ENCODE data around the gene SREBF1.
A peak's percentile ranks its signal among the peaks of the same experiment; 100 is the strongest.

Gene SREBF1

DNA sequence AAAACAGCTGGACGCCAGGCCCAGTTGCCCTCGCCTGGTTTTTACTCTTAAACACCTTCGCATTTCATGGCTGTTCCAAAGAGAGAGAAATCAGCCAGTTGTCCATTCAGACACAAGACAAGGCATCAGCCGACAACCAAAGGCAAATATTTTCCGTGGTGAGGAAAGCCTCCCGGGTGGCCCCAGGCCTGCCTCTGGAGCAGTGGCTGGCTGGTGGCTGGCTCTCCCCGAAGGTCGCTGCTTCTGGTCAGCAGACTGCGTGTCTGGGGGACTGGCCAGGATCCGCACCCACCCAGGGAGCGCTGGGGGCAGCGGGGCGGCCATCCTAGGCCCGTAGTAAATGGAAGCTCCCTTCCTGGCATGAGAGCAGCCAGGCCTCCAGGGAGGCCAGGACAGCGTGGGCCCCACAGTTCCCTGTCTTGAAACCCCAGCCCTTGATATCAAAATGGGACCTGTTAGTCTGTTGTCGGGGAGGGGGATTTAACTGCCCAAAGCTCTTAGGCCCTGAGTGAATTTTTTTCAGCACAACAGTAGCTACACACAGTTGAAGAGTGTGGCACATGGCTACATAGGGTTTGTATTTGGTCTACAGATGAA lies 57.7 kb downstream of the SREBF1 start:
- Histone ChIP-seq H3K27me3 (ENCODE audit: low read depth, low read length) (no peaks in the 10 kb centered on the region), H3K4me3 (ENCODE audit: low read depth in 1 of 2, low read length in 2 of 2) (peak overlapping the region in 1 of 2 donors; percentile 24), H3K36me3 (ENCODE audit: control insufficient read depth in 1 of 2, insufficient read depth in 2 of 2, low read length in 2 of 2) (no peaks in the 10 kb centered on the region), H3K9me3 (ENCODE audit: control insufficient read depth in 1 of 2, low read length in 2 of 2) (no peaks in the 10 kb centered on the region), H3K4me1 (ENCODE audit: control insufficient read depth in 1 of 2, insufficient read depth in 2 of 2, low read length in 2 of 2) (peaks cover 18 to 73% of the 10 kb centered on the region in 2 donors), H3K27ac (ENCODE audit: low read length) (peak overlapping the region; percentile 10)

DNA sequence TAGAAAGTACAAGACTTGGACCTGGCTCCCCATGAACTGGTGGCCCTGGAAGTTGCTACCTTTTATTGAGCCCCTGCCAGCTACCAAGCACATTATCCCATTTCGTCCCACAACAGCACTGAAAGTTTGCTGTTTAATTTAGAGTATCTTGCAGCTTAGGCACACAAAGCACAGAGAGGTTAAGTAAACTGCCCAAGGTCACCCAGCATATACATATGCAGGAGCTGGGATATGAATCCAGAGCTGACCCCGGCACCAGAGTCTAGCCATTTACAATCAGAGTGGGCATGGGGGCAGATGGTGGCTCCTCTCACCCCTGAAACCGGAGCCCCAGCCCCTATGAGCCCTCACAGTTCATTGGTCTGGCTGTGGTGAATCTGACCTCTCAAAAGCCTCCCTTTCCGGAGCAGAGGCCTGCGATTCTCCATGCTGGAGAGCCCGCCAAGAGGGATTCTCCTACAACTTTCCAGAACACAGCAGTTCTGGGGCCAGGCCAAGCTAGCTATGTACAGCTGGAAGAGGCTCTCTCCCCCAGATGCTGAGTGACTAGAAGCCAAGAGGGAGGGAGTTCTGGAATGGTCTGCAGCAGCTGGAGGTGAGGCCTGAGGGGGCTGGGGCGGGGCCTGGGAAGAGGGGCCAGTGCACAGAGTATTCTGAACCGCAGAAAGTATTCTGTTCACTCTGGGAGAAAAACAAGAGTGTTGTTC lies 58.3 kb downstream of the SREBF1 start:
- H3K36me3 ChIP-seq (ENCODE audit: control insufficient read depth in 1 of 2, insufficient read depth in 2 of 2, low read length in 2 of 2) = no peaks in the 10 kb centered on the region
- no peaks in the 10 kb centered on the region for H3K27me3 ChIP-seq (ENCODE audit: low read depth, low read length)
- H3K9me3 ChIP-seq (ENCODE audit: control insufficient read depth in 1 of 2, low read length in 2 of 2) = no peaks in the 10 kb centered on the region
- no peak overlapping the region for H3K27ac ChIP-seq (ENCODE audit: low read length)
- H3K4me3 ChIP-seq (ENCODE audit: low read depth in 1 of 2, low read length in 2 of 2) = no peak overlapping the region
- peaks cover 18 to 66% of the 10 kb centered on the region in 2 donors for H3K4me1 ChIP-seq (ENCODE audit: control insufficient read depth in 1 of 2, insufficient read depth in 2 of 2, low read length in 2 of 2)

DNA sequence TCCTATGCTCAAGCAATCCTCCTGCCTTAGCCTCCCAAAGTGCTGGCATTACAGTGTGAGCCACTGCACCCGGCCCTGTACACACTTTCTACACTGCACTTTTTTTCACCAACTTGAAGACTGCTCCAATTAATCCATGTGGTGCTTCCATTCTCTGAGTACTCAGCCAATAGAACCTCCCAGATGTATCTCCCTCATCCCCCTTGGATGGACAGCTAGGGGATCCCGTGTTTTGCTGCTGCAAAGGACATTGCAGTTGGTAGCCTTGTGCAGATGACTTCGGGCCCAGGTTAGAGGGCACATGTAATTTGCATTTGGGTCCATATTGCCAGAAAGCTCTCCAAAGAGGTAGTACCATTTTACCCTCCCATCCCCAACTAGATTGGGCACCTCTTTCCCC lies 59.9 kb downstream of the SREBF1 start:
- H3K4me3 ChIP-seq (ENCODE audit: low read depth in 1 of 2, low read length in 2 of 2) = no peak overlapping the region
- no peaks in the 10 kb centered on the region for H3K27me3 ChIP-seq (ENCODE audit: low read depth, low read length)
- H3K9me3 ChIP-seq (ENCODE audit: control insufficient read depth in 1 of 2, low read length in 2 of 2) = no peaks in the 10 kb centered on the region
- H3K4me1 ChIP-seq (ENCODE audit: control insufficient read depth in 1 of 2, insufficient read depth in 2 of 2, low read length in 2 of 2) = peaks cover 18 to 60% of the 10 kb centered on the region in 2 donors
- no peaks in the 10 kb centered on the region for H3K36me3 ChIP-seq (ENCODE audit: control insufficient read depth in 1 of 2, insufficient read depth in 2 of 2, low read length in 2 of 2)
- no peak overlapping the region for H3K27ac ChIP-seq (ENCODE audit: low read length)

DNA sequence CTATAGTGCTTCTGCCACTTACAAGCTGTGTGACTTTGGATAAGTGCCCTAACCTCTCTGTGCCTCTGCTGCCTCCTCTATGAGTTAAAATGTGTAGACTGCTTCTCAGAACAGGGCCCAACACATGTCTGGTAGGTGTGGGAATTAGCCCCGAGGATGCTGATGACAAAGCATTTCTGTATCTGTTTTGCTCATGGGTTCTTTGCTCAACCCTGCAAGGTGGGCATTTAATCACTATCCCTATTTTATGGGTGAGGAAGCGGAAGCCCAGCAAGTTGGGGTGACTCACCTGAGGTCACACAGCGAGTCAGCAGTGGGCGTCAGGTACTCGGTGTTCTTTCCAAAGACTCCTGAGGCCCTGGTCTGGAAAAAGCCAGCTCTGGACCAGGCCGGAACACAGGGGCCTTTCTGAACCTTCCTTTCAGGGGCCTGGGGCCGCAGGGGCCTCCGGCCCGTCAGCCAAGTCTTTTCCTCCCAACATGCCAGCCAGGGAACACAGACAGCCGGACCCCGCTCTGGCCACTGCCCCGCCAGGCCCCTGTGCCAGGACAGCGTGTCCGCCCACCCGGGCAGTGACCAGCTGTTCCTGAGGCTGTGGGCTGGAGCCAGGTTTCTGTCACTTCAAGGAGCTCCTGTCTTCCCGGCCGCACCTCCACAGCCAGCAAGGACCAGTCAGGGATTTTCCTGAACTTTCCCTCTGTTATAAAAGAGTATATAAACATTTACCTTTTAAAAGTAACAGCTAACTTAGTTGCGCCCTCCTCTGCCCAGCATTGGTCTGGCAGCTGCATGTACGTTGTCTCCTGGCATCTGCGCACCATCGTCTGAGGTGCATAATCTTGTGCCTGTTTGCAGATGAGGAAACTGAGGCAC lies 62.5 kb downstream of the SREBF1 start:
- H3K27ac ChIP-seq (ENCODE audit: low read length) = peak overlapping the region; percentile 67
- no peaks in the 10 kb centered on the region for H3K9me3 ChIP-seq (ENCODE audit: control insufficient read depth in 1 of 2, low read length in 2 of 2)
- no peak overlapping the region for H3K4me3 ChIP-seq (ENCODE audit: low read depth in 1 of 2, low read length in 2 of 2)
- H3K27me3 ChIP-seq (ENCODE audit: low read depth, low read length) = no peaks in the 10 kb centered on the region
- no peaks in the 10 kb centered on the region for H3K36me3 ChIP-seq (ENCODE audit: control insufficient read depth in 1 of 2, insufficient read depth in 2 of 2, low read length in 2 of 2)
- H3K4me1 ChIP-seq (ENCODE audit: control insufficient read depth in 1 of 2, insufficient read depth in 2 of 2, low read length in 2 of 2) = peaks cover 8 to 52% of the 10 kb centered on the region in 2 donors

DNA sequence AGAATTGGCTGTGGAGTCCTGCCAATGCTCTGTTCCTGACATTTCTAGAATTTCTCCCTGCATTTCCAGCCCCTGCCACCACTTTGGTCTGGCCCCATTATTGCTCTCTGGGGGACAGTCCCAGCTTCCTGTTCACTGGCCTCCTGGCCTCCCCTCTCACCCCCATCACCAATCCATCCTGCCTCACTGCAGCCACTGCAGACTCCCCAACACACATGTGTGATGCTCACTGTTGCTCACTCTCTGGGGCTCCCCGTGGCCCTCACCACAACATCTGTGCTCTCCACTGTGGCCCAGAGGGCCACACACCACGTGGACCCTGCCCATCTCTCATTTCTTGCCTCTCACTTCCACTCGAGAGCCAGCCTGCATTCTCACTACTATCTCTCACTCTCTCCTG lies 64.6 kb downstream of the SREBF1 start:
- H3K4me1 ChIP-seq (ENCODE audit: control insufficient read depth in 1 of 2, insufficient read depth in 2 of 2, low read length in 2 of 2) = peaks cover 3 to 52% of the 10 kb centered on the region in 2 donors
- no peaks in the 10 kb centered on the region for H3K27me3 ChIP-seq (ENCODE audit: low read depth, low read length)
- H3K4me3 ChIP-seq (ENCODE audit: low read depth in 1 of 2, low read length in 2 of 2) = no peak overlapping the region
- no peaks in the 10 kb centered on the region for H3K9me3 ChIP-seq (ENCODE audit: control insufficient read depth in 1 of 2, low read length in 2 of 2)
- no peaks in the 10 kb centered on the region for H3K36me3 ChIP-seq (ENCODE audit: control insufficient read depth in 1 of 2, insufficient read depth in 2 of 2, low read length in 2 of 2)
- no peak overlapping the region for H3K27ac ChIP-seq (ENCODE audit: low read length)

DNA sequence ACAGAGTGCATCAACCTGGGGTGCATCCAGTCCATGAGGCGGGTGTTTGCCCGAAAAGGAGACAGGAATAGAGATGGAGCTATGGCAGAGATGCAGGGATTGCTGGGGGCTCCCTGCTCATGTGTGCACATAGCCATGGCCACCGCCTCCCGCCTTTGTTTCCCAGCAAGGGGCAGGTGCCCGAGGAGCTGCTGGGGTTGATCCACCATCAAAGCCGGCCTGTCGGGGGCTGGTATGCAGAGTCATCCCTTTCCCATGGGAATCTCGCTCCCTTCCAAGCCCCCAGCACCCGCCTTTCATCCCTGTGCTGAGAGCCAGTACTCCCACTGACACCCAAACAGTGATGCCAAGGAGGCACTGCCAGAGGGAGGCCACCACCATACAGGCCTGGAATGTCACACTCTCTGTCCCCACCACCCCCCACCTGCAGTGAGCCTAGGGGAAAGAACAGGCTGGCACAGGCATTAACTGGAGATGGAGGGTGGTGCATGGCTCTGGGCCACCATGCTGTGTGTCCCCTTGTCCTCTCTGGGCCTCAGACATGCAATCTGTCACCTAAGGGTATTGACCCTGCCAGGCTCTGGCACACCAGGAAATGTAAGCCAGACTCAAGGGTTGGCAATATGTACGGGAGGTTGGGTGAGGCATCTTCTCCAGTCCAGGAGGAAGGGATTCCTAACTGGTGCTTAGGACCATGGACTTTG lies 65.1 kb downstream of the SREBF1 start:
- Histone ChIP-seq H3K4me3 (ENCODE audit: low read depth in 1 of 2, low read length in 2 of 2) (no peak overlapping the region), H3K27ac (ENCODE audit: low read length) (no peak overlapping the region), H3K27me3 (ENCODE audit: low read depth, low read length) (no peaks in the 10 kb centered on the region), H3K4me1 (ENCODE audit: control insufficient read depth in 1 of 2, insufficient read depth in 2 of 2, low read length in 2 of 2) (peaks cover 7 to 55% of the 10 kb centered on the region in 2 donors), H3K9me3 (ENCODE audit: control insufficient read depth in 1 of 2, low read length in 2 of 2) (no peaks in the 10 kb centered on the region), H3K36me3 (ENCODE audit: control insufficient read depth in 1 of 2, insufficient read depth in 2 of 2, low read length in 2 of 2) (no peaks in the 10 kb centered on the region)

DNA sequence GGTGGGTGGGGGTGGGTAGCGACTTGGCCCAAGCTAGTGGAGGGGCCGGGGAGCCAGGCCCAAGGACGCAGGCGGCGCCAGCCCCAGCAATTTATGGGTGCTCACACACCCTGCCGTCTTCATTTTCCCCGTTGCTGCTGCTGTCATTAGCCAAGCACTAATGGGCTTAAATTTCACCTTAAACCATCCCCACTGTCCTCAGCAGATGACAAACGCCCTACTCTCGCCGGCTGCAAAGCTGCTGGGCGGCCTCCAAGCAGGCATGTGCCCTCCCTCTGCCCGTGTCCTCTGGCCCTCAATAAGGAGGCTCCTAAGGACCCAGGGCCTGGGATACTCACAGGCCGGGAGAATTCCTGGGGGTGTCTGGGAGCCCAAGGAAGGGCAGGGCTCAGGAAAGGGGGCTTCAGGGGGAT lies 66.1 kb downstream of the SREBF1 start:
- Histone ChIP-seq H3K4me1 (ENCODE audit: control insufficient read depth in 1 of 2, insufficient read depth in 2 of 2, low read length in 2 of 2) (peaks cover 7 to 65% of the 10 kb centered on the region in 2 donors), H3K27ac (ENCODE audit: low read length) (no peak overlapping the region), H3K4me3 (ENCODE audit: low read depth in 1 of 2, low read length in 2 of 2) (no peak overlapping the region), H3K27me3 (ENCODE audit: low read depth, low read length) (no peaks in the 10 kb centered on the region), H3K36me3 (ENCODE audit: control insufficient read depth in 1 of 2, insufficient read depth in 2 of 2, low read length in 2 of 2) (no peaks in the 10 kb centered on the region), H3K9me3 (ENCODE audit: control insufficient read depth in 1 of 2, low read length in 2 of 2) (no peaks in the 10 kb centered on the region)

DNA sequence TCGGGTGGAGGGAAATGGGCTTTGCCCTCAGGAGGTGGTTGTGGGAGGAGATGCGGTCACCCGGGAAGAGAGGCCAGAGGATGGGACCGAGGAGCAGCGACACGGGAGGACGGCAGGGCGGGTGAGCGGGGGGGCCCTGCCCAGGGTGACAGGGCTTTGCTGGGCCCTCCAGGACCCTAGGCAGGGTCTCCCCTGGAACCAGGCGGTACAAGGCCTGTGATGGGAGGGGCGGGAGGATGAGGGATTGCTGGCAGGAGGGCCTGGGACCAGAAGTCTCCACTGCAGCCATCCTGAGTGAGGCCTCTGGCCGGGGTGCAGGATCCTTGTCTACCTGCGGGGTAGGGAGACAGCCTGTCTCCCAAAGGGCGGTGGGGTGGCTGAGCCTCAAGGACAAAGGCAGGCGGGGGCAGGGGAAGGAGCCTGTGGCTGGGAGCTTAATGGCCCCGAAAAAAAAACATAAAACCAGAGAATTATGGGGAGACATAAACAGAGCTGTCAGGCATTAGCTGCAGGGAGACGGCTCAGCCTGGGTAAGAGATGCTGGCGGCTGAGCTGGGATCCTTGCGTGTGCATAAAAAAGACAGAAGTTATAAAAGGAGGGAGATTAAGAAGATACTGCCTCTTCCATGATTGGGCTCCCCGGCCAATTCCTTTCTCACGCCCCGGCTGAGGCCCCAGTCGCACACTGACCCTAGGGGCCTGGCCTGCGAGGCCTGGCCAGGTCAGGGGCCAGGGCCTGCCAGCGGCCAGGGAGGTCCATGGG lies 66.7 kb downstream of the SREBF1 start:
- Histone ChIP-seq H3K27me3 (ENCODE audit: low read depth, low read length) (no peaks in the 10 kb centered on the region), H3K4me3 (ENCODE audit: low read depth in 1 of 2, low read length in 2 of 2) (no peak overlapping the region), H3K9me3 (ENCODE audit: control insufficient read depth in 1 of 2, low read length in 2 of 2) (no peaks in the 10 kb centered on the region), H3K27ac (ENCODE audit: low read length) (no peak overlapping the region), H3K36me3 (ENCODE audit: control insufficient read depth in 1 of 2, insufficient read depth in 2 of 2, low read length in 2 of 2) (no peaks in the 10 kb centered on the region), H3K4me1 (ENCODE audit: control insufficient read depth in 1 of 2, insufficient read depth in 2 of 2, low read length in 2 of 2) (peaks cover 7 to 66% of the 10 kb centered on the region in 2 donors)

DNA sequence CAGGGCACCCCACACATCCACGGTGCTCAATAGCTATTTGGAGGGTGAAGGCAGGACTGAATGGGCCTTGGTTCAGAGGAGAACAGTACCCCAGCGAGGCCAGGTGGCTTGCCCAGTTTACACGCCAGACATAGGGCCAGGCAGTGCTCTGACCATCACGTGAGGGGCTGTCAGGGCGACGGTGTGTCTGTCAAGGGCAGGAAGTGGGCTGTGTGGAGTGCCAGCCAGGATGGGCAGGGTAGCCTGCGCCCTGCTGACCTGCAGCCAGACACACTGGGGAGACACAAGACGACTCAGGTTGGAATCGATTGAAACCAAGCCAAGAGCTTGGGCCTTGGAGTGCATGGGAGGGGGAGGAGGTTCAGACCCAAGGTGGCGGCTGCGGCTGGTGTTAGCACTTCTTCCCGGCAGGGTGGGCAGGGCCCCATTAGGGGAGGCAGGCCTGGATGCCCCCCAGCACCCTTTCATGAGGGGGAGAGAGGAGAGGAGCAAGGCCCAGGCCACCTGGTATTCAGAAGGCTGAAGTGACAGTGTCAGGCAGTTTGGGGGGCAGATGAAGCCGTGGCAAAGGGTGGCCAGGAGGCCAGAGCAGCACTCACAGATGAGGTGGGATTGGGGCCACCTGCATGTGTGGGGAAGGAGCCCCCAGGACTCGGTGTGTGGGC lies 68.2 kb downstream of the SREBF1 start:
- Histone ChIP-seq H3K4me1 (ENCODE audit: control insufficient read depth in 1 of 2, insufficient read depth in 2 of 2, low read length in 2 of 2) (peaks cover 7 to 63% of the 10 kb centered on the region in 2 donors), H3K36me3 (ENCODE audit: control insufficient read depth in 1 of 2, insufficient read depth in 2 of 2, low read length in 2 of 2) (no peaks in the 10 kb centered on the region), H3K9me3 (ENCODE audit: control insufficient read depth in 1 of 2, low read length in 2 of 2) (no peaks in the 10 kb centered on the region), H3K27me3 (ENCODE audit: low read depth, low read length) (no peaks in the 10 kb centered on the region), H3K4me3 (ENCODE audit: low read depth in 1 of 2, low read length in 2 of 2) (no peak overlapping the region), H3K27ac (ENCODE audit: low read length) (no peak overlapping the region)

DNA sequence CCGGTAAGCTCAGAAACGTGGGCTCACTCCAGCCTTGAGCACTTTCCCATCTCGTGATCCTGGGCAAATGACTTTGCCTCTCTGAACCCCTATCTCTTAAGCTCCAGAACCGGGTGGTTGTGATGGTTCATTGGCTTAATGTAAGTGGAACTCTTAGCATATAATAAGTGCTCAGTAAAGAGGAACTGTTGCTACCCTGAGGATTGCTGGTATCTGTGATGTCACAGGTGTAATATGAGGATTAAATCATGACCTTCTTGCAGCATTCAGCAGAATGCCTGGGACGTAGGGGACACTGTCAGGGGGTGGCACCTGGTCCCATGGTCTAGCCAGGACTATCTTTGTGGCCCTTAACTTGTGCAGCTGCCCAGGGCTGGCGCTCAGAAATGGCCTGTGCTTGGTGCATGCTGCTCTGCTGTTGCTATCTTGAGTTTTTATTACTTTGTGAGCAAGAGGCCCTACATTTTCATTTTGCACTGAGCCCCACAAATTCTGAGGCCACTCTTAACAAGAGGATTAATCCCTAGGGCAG lies 68.8 kb downstream of the SREBF1 start:
- H3K36me3 ChIP-seq (ENCODE audit: control insufficient read depth in 1 of 2, insufficient read depth in 2 of 2, low read length in 2 of 2) = no peaks in the 10 kb centered on the region
- no peak overlapping the region for H3K4me3 ChIP-seq (ENCODE audit: low read depth in 1 of 2, low read length in 2 of 2)
- H3K9me3 ChIP-seq (ENCODE audit: control insufficient read depth in 1 of 2, low read length in 2 of 2) = no peaks in the 10 kb centered on the region
- peaks cover 7 to 69% of the 10 kb centered on the region in 2 donors for H3K4me1 ChIP-seq (ENCODE audit: control insufficient read depth in 1 of 2, insufficient read depth in 2 of 2, low read length in 2 of 2)
- H3K27ac ChIP-seq (ENCODE audit: low read length) = no peak overlapping the region
- no peaks in the 10 kb centered on the region for H3K27me3 ChIP-seq (ENCODE audit: low read depth, low read length)
